ENCODE results near the gene OSBPL10. TPM values are rescaled to one million over a fixed set of nuclear protein-coding genes. Genes with fewer than 3 reads are reported as not detected.

The OSBPL10 gene
- polyA plus RNA-seq, 1 donor from 2014 or later = 2.0 TPM

DNA sequence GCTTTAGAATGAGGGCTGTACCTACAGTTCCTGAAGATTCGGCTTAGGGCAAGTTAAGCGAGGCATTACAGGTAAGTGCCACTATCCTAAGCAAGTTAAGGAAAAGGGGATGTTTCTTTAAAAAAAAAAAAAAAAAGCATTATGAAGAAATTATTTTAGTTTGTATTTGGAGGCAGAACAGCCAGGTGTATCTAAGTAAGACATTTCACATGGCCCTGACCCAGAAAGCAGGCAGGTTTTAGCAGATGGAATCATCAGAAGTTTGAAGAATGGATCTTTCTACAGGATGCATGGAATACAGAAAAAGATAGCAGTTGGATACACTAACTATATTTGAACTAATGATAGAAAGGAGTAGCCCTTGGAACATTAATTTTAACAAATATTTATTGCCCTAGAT lies 105.6 kb downstream of the OSBPL10 start:
- Histone ChIP-seq H3F3A (ENCODE audit: insufficient read depth, low read length, poor library complexity, severe bottlenecking) (no peaks in the 10 kb centered on the region), H3K79me2 (replicated peaks; ENCODE audit: insufficient read depth, low read length) (no peaks in the 10 kb centered on the region), H3K4me3 (ENCODE audit: low read length) (no peak overlapping the region), H4K20me1 (ENCODE audit: insufficient read depth) (no peaks in the 10 kb centered on the region), H3K4me2 (ENCODE audit: low read length) (no peak overlapping the region), H2AFZ (ENCODE audit: low read depth, low read length) (no peak overlapping the region), H3K27me3 (ENCODE audit: insufficient read depth, low read depth, low read length) (no peaks in the 10 kb centered on the region), H3K9me3 (ENCODE audit: low read length) (no peaks in the 10 kb centered on the region), H3K9ac (ENCODE audit: low read length) (no peak overlapping the region), H3K9me2 (ENCODE audit: insufficient read depth, low read length) (no peaks in the 10 kb centered on the region), H3K27ac (ENCODE audit: low read length) (no peak overlapping the region), H3K36me3 (ENCODE audit: insufficient read depth, low read length) (no peaks in the 10 kb centered on the region)
- TF ChIP-seq MXI1 (conservative IDR thresholded peaks at IDR 0.05; ENCODE audit: poor library complexity, severe bottlenecking) = no peak
- no peak for TF ChIP-seq POLR2AphosphoS5 (IDR thresholded peaks at IDR 0.05)
- TF ChIP-seq RAD21 (conservative IDR thresholded peaks at IDR 0.05) = no peak

DNA sequence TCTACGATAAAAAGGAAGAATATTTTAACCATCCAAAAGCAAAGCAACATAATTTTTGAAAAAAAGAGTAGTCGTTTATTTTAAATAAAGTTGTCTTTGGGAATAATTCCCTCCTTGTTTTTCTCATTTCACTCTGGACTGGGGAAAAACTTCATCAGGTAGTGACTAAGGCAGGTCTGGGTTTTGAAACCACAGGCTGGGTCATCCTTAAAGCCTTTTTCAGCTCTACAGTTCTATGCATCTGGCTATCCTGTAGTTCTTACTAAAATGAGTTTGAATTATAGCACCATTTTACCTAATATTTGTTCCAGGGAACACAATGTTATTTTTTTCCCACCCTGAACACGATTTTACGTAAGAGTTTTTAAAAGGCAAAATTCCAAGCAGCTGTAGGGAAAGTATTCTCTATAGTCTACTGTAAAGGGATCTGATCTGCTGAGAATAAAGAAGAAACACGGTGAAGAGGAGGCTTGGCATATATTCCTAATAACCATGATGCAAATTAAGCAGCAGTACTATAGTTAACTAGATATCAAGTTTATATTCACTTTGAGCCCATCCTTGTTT lies 107.7 kb downstream of the OSBPL10 start:
- TF ChIP-seq MXI1 (conservative IDR thresholded peaks at IDR 0.05; ENCODE audit: poor library complexity, severe bottlenecking) (no peak), RAD21 (conservative IDR thresholded peaks at IDR 0.05) (no peak), POLR2AphosphoS5 (IDR thresholded peaks at IDR 0.05) (no peak), SMC3 (conservative IDR thresholded peaks at IDR 0.05; ENCODE audit: poor library complexity) (no peak), TAF1 (IDR thresholded peaks at IDR 0.05; ENCODE audit: low read depth) (no peak), EZH2 (IDR thresholded peaks at IDR 0.05; ENCODE audit: borderline replicate concordance, insufficient read depth, low read length, poor library complexity, severe bottlenecking) (no peak), EP300 (conservative IDR thresholded peaks at IDR 0.05; ENCODE audit: poor library complexity, severe bottlenecking) (no peak)
- TF ChIP-seq, protein P1, sequence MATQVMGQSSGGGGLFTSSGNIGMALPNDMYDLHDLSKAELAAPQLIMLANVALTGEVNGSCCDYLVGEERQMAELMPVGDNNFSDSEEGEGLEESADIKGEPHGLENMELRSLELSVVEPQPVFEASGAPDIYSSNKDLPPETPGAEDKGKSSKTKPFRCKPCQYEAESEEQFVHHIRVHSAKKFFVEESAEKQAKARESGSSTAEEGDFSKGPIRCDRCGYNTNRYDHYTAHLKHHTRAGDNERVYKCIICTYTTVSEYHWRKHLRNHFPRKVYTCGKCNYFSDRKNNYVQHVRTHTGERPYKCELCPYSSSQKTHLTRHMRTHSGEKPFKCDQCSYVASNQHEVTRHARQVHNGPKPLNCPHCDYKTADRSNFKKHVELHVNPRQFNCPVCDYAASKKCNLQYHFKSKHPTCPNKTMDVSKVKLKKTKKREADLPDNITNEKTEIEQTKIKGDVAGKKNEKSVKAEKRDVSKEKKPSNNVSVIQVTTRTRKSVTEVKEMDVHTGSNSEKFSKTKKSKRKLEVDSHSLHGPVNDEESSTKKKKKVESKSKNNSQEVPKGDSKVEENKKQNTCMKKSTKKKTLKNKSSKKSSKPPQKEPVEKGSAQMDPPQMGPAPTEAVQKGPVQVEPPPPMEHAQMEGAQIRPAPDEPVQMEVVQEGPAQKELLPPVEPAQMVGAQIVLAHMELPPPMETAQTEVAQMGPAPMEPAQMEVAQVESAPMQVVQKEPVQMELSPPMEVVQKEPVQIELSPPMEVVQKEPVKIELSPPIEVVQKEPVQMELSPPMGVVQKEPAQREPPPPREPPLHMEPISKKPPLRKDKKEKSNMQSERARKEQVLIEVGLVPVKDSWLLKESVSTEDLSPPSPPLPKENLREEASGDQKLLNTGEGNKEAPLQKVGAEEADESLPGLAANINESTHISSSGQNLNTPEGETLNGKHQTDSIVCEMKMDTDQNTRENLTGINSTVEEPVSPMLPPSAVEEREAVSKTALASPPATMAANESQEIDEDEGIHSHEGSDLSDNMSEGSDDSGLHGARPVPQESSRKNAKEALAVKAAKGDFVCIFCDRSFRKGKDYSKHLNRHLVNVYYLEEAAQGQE (IDR thresholded peaks at IDR 0.05; ENCODE audit: borderline replicate concordance) = no peak
- TF ChIP-seq, protein P2, sequence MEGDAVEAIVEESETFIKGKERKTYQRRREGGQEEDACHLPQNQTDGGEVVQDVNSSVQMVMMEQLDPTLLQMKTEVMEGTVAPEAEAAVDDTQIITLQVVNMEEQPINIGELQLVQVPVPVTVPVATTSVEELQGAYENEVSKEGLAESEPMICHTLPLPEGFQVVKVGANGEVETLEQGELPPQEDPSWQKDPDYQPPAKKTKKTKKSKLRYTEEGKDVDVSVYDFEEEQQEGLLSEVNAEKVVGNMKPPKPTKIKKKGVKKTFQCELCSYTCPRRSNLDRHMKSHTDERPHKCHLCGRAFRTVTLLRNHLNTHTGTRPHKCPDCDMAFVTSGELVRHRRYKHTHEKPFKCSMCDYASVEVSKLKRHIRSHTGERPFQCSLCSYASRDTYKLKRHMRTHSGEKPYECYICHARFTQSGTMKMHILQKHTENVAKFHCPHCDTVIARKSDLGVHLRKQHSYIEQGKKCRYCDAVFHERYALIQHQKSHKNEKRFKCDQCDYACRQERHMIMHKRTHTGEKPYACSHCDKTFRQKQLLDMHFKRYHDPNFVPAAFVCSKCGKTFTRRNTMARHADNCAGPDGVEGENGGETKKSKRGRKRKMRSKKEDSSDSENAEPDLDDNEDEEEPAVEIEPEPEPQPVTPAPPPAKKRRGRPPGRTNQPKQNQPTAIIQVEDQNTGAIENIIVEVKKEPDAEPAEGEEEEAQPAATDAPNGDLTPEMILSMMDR (IDR thresholded peaks at IDR 0.05; ENCODE audit: poor library complexity, severe bottlenecking) = no peak
- no peaks in the 10 kb centered on the region for H3K9me3 ChIP-seq (ENCODE audit: low read length)
- no peaks in the 10 kb centered on the region for H3K9me2 ChIP-seq (ENCODE audit: insufficient read depth, low read length)
- no peaks in the 10 kb centered on the region for H3K79me2 ChIP-seq (replicated peaks; ENCODE audit: insufficient read depth, low read length)
- no peaks in the 10 kb centered on the region for H3K27me3 ChIP-seq (ENCODE audit: insufficient read depth, low read depth, low read length)
- no peak overlapping the region for H3K9ac ChIP-seq (ENCODE audit: low read length)
- no peaks in the 10 kb centered on the region for H3K36me3 ChIP-seq (ENCODE audit: insufficient read depth, low read length)
- no peak overlapping the region for H3K4me3 ChIP-seq (ENCODE audit: low read length)
- H3K27ac ChIP-seq (ENCODE audit: low read length) = no peak overlapping the region
- no peaks in the 10 kb centered on the region for H4K20me1 ChIP-seq (ENCODE audit: insufficient read depth)
- H3F3A ChIP-seq (ENCODE audit: insufficient read depth, low read length, poor library complexity, severe bottlenecking) = no peaks in the 10 kb centered on the region
- no peak overlapping the region for H3K4me2 ChIP-seq (ENCODE audit: low read length)
- H2AFZ ChIP-seq (ENCODE audit: low read depth, low read length) = no peak overlapping the region

Data from neural cell (in vitro differentiated cells).